HUES64 (cell line): ENCODE results near the gene ENHO.
A peak's percentile ranks its signal among the peaks of the same experiment; 100 is the strongest.

Experiments
- H3K27ac ChIP-seq: 2 replicates; pipeline ENCODE4 v1.7.0; 2013; ENCODE audit warnings: low read depth, low read length, inconsistent platforms
- H3K27me3 ChIP-seq: 2 replicates; pipeline ENCODE4 v1.6.1; 2013; ENCODE audit warnings: mild to moderate bottlenecking, low read length; ENCODE audit not compliant: insufficient read depth
- H3K36me3 ChIP-seq: 2 replicates; pipeline ENCODE4 v1.6.1; 2013; ENCODE audit warnings: mild to moderate bottlenecking, low read length; ENCODE audit not compliant: insufficient read depth
- H3K4me1 ChIP-seq: 2 replicates; pipeline ENCODE4 v1.6.1; 2013; ENCODE audit warnings: mild to moderate bottlenecking, low read length, moderate library complexity; ENCODE audit not compliant: insufficient read depth
- H3K4me3 ChIP-seq: 2 replicates; pipeline ENCODE4 v1.5.1; 2013; ENCODE audit warnings: mild to moderate bottlenecking, low read length, moderate library complexity
- H3K9ac ChIP-seq: 2 replicates; pipeline ENCODE4 v1.6.1; 2013; ENCODE audit warnings: mild to moderate bottlenecking, low read depth, low read length
- H3K9me3 ChIP-seq: 2 replicates; pipeline ENCODE4 v1.6.1; 2013; ENCODE audit warnings: low read depth, low read length; ENCODE audit not compliant: insufficient read depth
- WGBS: fragments of 150-250, 120-280 bp; methylation state at CpG from one replicate; pipeline ENCODE4 v1.1.7; 2013; ENCODE audit warnings: missing lambda C conversion rate; 5-methylcytosine and 5-hydroxymethylcytosine counted together

The ENHO gene

DNA sequence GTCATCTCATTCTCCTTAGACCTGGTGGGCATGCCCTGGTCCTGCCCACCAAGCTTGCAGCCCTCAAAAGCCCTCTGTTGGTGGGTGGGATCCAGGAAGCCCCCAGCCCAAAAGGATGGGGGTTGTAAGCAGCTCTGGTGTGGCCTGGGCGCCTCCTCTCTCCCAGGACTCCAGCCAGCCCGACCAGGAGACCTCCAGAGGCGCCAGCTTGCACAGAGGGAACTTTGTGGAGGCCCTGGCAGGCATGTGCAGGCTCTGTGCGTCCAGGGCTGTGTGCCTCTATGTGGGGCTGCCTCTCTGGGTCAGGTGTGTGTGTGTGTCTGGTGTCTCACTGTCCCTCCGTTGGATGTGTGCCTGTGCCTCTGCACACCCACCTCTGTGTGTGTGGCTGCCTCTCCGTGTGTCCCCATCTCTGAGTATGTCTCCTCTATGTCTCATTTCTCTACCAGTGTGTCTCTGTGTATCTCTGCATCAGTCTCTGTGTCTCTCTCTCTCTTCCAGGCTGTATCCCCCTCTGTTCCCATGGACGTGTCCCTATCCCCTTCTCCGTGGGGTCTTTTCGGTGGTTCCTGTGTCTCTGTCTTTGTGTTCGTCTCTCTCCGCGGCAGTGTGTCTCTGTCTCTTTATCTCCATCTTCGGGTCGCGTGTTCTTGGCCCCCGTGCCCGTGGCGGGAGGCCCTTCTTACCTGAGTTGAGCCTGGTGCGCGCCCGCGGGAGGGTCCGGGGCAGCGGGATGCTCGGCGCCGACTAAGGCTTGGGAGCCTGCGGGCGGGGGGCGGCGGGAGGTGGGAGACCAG lies 501 bp downstream of the ENHO start:
- WGBS, result 17% methylated on average over 31 of the region's 31 CpGs
- no peaks in the 10 kb centered on the region for H3K36me3 ChIP-seq
- H3K4me1 ChIP-seq, result peaks cover 4% of the 10 kb centered on the region
- H3K27ac ChIP-seq, result no peak overlapping the region
- peak overlapping the region; percentile 53 for H3K4me3 ChIP-seq
- H3K27me3 ChIP-seq, result peaks cover 41% of the 10 kb centered on the region
- no peaks in the 10 kb centered on the region for H3K9me3 ChIP-seq
- H3K9ac ChIP-seq, result peak overlapping the region; percentile 18

GRCh38 chr9:34521406-34522045 lies 1.3 kb downstream of the ENHO start:
- Histone ChIP-seq H3K9ac (no peak overlapping the region), H3K27me3 (peaks cover 41% of the 10 kb centered on the region), H3K4me1 (peaks cover 4% of the 10 kb centered on the region), H3K4me3 (no peak overlapping the region; the same call in 1 of the 2 replicates), H3K27ac (no peak overlapping the region), H3K36me3 (no peaks in the 10 kb centered on the region), H3K9me3 (no peaks in the 10 kb centered on the region)
- 95% methylated on average over 11 of the region's 11 CpGs for WGBS

DNA sequence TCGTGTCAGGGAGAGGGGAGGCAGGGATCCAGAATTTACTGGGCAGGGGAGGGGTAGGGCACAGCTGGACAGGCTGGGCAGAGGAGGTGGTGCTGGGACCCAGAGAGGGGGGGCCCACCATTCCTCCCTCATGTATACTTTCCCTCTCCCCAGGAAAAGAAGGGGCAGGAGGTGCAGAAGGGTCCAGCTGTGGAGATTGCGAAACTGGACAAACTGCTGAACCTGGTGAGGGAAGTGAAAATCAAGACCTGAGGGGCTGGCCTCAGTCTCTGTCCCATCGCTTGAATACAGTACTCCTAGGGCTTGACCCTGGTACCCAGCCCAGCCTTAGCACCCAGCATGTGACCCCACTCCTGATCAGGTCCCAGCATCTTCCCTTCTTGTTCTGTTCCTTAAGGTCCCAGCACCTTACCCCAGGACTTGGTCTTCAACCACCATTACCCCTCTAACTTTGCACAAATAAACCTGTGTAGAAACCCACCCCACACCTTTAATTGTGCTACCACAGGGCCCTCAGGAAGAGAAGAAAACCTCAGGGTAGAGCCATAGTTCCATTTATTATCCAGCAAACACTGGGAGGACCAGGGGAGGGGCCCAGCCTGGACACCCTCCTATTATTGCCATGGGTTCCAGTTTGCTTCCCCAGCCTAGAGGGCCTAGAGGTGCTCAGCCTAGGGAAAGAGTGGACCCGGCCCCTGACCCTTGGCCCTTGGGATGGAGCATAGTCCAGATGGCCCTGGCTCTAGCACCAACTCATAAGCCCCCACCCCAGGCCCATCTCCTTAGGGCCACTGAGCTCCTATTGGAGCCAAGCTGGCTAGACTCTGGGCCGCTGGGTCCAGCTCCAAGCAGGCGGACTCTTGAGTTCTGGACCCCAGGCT lies 2.0 kb downstream of the ENHO start:
- Histone ChIP-seq H3K27me3 (peaks cover 40% of the 10 kb centered on the region), H3K36me3 (no peaks in the 10 kb centered on the region), H3K4me1 (peaks cover 4% of the 10 kb centered on the region), H3K27ac (no peak overlapping the region), H3K4me3 (no peak overlapping the region), H3K9ac (no peak overlapping the region), H3K9me3 (no peaks in the 10 kb centered on the region)
- WGBS, result 92% methylated on average over 6 of the region's 6 CpGs

DNA sequence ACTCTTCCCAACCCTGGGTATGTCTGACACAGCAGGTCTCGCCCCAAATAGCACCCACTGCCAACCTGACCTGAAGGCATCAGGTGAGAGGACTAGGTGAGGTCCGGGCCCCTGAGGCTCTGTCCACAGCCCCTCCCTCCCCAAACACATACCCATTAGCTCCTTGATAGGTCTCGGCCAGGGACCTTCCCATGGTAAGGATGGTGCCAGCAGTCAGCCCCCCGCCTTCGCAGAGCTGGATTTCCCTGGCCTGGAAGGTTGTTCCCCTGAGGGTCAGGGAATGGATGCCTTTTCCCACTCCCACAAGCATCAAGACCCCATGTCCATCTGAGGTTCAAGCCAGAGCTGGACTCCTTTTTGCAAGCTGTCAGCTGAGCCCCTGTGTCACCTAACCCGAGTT lies 2.7 kb downstream of the ENHO start:
- H3K27ac ChIP-seq, result no peak overlapping the region
- no peak overlapping the region for H3K4me3 ChIP-seq
- no peak overlapping the region for H3K9ac ChIP-seq
- peaks cover 34% of the 10 kb centered on the region for H3K27me3 ChIP-seq
- 90% methylated on average over 6 of the region's 6 CpGs for WGBS
- H3K4me1 ChIP-seq, result peaks cover 4% of the 10 kb centered on the region
- no peaks in the 10 kb centered on the region for H3K36me3 ChIP-seq
- no peaks in the 10 kb centered on the region for H3K9me3 ChIP-seq

GRCh38 chr9:34519321-34520020 lies 3.3 kb downstream of the ENHO start:
- H3K27ac ChIP-seq, result no peak overlapping the region
- H3K4me3 ChIP-seq, result no peak overlapping the region
- 69% methylated on average over 2 of the region's 2 CpGs for WGBS
- H3K4me1 ChIP-seq, result peaks cover 4% of the 10 kb centered on the region
- no peaks in the 10 kb centered on the region for H3K9me3 ChIP-seq
- no peak overlapping the region for H3K9ac ChIP-seq
- no peaks in the 10 kb centered on the region for H3K36me3 ChIP-seq
- H3K27me3 ChIP-seq, result peaks cover 28% of the 10 kb centered on the region

DNA sequence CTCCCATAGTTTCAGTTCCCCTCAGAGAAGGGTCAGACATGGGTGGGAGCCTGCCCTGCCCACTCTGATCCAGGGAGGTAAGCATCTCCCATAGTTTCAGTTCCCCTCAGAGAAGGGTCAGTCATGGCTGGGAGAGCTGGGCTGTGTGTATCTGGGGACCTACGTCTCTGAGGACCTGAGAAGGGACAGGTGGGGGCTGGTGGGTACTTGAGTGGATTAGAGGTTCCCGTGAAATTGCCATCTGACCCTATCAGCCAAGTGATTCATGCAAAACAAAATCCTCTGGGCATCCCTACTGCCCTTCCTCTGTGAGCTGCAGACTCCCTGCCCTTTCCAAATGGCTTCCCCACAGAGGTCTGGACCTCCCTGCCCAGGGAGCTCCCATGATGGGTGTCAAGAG lies 3.9 kb downstream of the ENHO start:
- H3K4me1 ChIP-seq, result peaks cover 6% of the 10 kb centered on the region
- no peaks in the 10 kb centered on the region for H3K36me3 ChIP-seq
- H3K27ac ChIP-seq, result no peak overlapping the region
- H3K4me3 ChIP-seq, result no peak overlapping the region
- no peaks in the 10 kb centered on the region for H3K9me3 ChIP-seq
- H3K27me3 ChIP-seq, result peaks cover 22% of the 10 kb centered on the region
- 88% methylated on average over 1 of the region's 2 CpGs for WGBS
- H3K9ac ChIP-seq, result no peak overlapping the region

DNA sequence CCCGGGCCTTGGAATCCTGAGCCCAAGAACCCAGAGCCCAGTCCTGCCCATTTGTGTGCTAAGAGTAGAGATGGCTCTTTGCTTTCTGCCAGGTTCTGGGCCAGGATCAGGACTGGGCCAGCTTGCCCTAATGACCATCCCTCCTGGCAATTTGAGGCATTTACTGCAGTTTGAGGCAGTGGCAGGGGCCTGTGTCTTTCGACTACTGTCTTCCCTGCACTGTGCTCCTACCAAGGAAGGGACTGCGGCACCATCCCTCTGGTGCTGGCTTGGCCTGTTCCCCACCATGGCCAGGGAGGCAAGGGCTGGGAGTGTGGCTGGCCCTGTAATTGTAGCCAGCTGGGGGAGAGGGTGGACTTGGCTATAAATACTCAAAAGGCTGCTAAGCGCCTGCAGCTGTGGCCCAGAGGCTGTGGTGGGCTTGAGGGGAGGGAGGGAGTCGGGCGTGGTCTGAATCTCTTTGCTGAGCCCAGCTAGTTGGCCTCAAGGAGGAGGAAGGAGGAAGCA lies 4.6 kb downstream of the ENHO start:
- no peak overlapping the region for H3K9ac ChIP-seq
- no peaks in the 10 kb centered on the region for H3K36me3 ChIP-seq
- H3K9me3 ChIP-seq, result no peaks in the 10 kb centered on the region
- 92% methylated on average over 6 of the region's 6 CpGs for WGBS
- H3K27me3 ChIP-seq, result peaks cover 17% of the 10 kb centered on the region
- peaks cover 9% of the 10 kb centered on the region for H3K4me1 ChIP-seq
- H3K27ac ChIP-seq, result no peak overlapping the region
- H3K4me3 ChIP-seq, result no peak overlapping the region

DNA sequence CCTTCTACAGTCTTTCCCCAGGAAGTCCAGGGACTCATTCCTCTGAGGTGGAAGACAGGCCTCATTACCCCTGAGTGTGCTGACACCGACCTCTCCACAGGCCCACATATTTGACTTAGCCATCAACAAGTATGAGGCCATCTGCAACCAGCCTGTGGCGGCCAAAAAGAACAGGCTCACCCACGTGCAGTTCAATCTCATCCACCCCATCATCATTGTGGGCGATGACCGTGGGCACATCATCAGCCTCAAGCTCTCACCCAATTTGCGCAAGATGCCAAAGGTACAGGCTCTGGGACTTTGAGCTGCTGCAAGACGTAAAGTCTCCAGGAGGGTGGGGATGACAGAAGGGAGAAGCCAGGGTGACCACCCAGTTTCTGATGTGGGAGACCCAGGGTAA lies 5.6 kb downstream of the ENHO start:
- no peak overlapping the region for H3K4me3 ChIP-seq
- H3K9ac ChIP-seq, result no peak overlapping the region
- H3K36me3 ChIP-seq, result no peaks in the 10 kb centered on the region
- H3K4me1 ChIP-seq, result peaks cover 18% of the 10 kb centered on the region
- peaks cover 13% of the 10 kb centered on the region for H3K27me3 ChIP-seq
- no peak overlapping the region for H3K27ac ChIP-seq
- no peaks in the 10 kb centered on the region for H3K9me3 ChIP-seq
- WGBS, result 89% methylated on average over 7 of the region's 7 CpGs

DNA sequence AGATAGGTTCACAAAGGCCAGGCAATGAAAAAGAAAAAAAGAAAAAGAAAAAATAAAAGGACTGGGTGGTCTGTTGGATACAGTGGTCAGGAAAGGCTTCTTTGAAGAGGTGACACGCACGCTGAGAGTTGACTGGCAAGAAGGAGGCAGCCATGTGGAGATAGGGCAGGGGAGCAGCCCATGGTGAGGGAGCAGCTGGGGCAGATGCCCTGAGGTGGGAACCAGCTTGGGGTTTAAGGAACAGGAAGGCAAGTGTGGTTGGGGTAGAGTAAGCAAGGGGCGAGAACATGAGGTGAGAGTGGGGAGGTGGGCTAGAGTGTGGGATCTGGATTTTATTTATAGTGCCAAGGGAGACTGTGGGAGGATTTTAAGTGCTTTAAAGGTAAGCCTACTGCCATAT lies 6.8 kb downstream of the ENHO start:
- Histone ChIP-seq H3K4me1 (peaks cover 29% of the 10 kb centered on the region), H3K36me3 (no peaks in the 10 kb centered on the region), H3K4me3 (no peak overlapping the region), H3K27ac (no peak overlapping the region), H3K27me3 (peaks cover 5% of the 10 kb centered on the region; the same call in 1 of the 2 replicates), H3K9ac (no peak overlapping the region), H3K9me3 (no peaks in the 10 kb centered on the region)
- 92% methylated on average over 3 of the region's 3 CpGs for WGBS

GRCh38 chr9:34514816-34515215 lies 8.0 kb downstream of the ENHO start:
- H3K27me3 ChIP-seq, result no peaks in the 10 kb centered on the region; the same call in 1 of the 2 replicates
- H3K27ac ChIP-seq, result no peak overlapping the region
- no peaks in the 10 kb centered on the region for H3K36me3 ChIP-seq
- WGBS, result 89% methylated on average over 3 of the region's 3 CpGs
- H3K4me1 ChIP-seq, result peaks cover 37% of the 10 kb centered on the region
- no peak overlapping the region for H3K9ac ChIP-seq
- no peaks in the 10 kb centered on the region for H3K9me3 ChIP-seq
- H3K4me3 ChIP-seq, result no peak overlapping the region
